Measurements from ENCODE around the gene WNT7B.

Gene WNT7B

GRCh38 chr22:45917146-45917545, 59.8 kb downstream of the WNT7B start:
- no peaks in the 10 kb centered on the region for H3K9me3 ChIP-seq (ENCODE audit: control insufficient read depth, insufficient read depth, low read length)
- no peak overlapping the region for H3K4me3 ChIP-seq (ENCODE audit: low read length)
- no peak for DNase-seq (ENCODE audit: low read depth, low spot score)
- no peaks in the 10 kb centered on the region for H3K27me3 ChIP-seq (ENCODE audit: control insufficient read depth, insufficient read depth, low read length)
- no peaks in the 10 kb centered on the region for H3K36me3 ChIP-seq (ENCODE audit: control insufficient read depth, insufficient read depth, low read length)
- no peak overlapping the region for H3K27ac ChIP-seq (ENCODE audit: low read length)
- no CpG with 5 or more reads among the region's 12 CpGs for WGBS (ENCODE audit: insufficient coverage, insufficient read length)
- no peaks in the 10 kb centered on the region for H3K4me1 ChIP-seq (ENCODE audit: control insufficient read depth, insufficient read depth, low read length)

- Histone ChIP-seq H3K36me3 (ENCODE audit: control insufficient read depth, insufficient read depth, low read length) (no peaks in the 10 kb centered on the region), H3K27ac (ENCODE audit: low read length) (no peak overlapping the region), H3K27me3 (ENCODE audit: control insufficient read depth, insufficient read depth, low read length) (no peaks in the 10 kb centered on the region), H3K4me1 (ENCODE audit: control insufficient read depth, insufficient read depth, low read length) (no peaks in the 10 kb centered on the region), H3K4me3 (ENCODE audit: low read length) (no peak overlapping the region), H3K9me3 (ENCODE audit: control insufficient read depth, insufficient read depth, low read length) (no peaks in the 10 kb centered on the region)
- no peak for DNase-seq (ENCODE audit: low read depth, low spot score)
- WGBS (ENCODE audit: insufficient coverage, insufficient read length), result no CpG with 5 or more reads among the region's 7 CpGs
Observed at GRCh38 chr22:45916515-45916914, 60.4 kb downstream of the WNT7B start.

DNA sequence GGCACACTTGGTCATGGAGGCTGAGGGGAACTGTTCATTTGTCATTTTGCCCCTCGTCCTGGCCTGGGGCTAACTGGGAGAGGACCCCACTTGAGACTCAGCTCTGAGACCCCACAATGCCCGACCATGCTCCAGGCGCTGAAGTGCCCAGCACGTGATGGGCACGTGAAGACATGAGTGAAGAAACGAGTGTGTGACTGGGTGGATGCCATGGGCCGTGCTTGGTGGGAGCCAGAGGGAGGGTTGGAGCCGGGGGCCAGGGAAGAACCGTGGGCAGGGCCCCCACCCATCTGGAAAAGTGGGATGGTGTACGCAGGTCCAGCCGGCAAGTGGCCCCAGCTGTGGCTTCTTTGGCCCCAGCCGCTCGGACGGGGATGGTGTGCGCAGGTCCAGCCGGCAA, 61.1 kb downstream of the WNT7B start:
- Histone ChIP-seq H3K4me1 (ENCODE audit: control insufficient read depth, insufficient read depth, low read length) (no peaks in the 10 kb centered on the region), H3K36me3 (ENCODE audit: control insufficient read depth, insufficient read depth, low read length) (no peaks in the 10 kb centered on the region), H3K4me3 (ENCODE audit: low read length) (no peak overlapping the region), H3K27ac (ENCODE audit: low read length) (no peak overlapping the region), H3K27me3 (ENCODE audit: control insufficient read depth, insufficient read depth, low read length) (no peaks in the 10 kb centered on the region), H3K9me3 (ENCODE audit: control insufficient read depth, insufficient read depth, low read length) (no peaks in the 10 kb centered on the region)
- DNase-seq (ENCODE audit: low read depth, low spot score), result no peak
- WGBS (ENCODE audit: insufficient coverage, insufficient read length), result no CpG with 5 or more reads among the region's 16 CpGs

DNA sequence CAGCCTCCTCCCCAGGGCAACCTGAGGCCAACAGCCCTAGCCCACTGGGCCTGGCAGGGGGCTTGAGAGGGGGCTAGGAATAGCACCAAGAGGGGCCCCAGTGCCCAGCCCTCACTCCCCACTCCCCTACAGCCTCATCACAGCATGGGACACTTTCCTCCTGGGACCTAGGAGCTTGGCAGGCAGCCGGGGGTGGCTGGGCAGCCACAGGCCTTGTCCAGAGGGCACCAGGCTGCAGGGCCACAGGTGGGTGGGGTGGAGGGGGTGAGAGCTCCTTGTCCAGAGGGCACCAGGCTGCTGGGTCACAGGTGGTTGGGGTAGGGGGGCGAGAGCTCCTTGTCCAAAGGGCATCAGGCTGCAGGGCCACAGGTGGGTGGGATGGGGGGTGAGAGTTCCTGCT, 61.8 kb downstream of the WNT7B start:
- WGBS (ENCODE audit: insufficient coverage, insufficient read length), result no CpG with 5 or more reads among the region's 2 CpGs
- H3K4me1 ChIP-seq (ENCODE audit: control insufficient read depth, insufficient read depth, low read length), result no peaks in the 10 kb centered on the region
- H3K27ac ChIP-seq (ENCODE audit: low read length), result no peak overlapping the region
- no peak overlapping the region for H3K4me3 ChIP-seq (ENCODE audit: low read length)
- H3K27me3 ChIP-seq (ENCODE audit: control insufficient read depth, insufficient read depth, low read length), result no peaks in the 10 kb centered on the region
- DNase-seq (ENCODE audit: low read depth, low spot score), result no peak
- H3K9me3 ChIP-seq (ENCODE audit: control insufficient read depth, insufficient read depth, low read length), result no peaks in the 10 kb centered on the region
- no peaks in the 10 kb centered on the region for H3K36me3 ChIP-seq (ENCODE audit: control insufficient read depth, insufficient read depth, low read length)

- Histone ChIP-seq H3K27me3 (ENCODE audit: control insufficient read depth, insufficient read depth, low read length) (no peaks in the 10 kb centered on the region), H3K4me1 (ENCODE audit: control insufficient read depth, insufficient read depth, low read length) (no peaks in the 10 kb centered on the region), H3K36me3 (ENCODE audit: control insufficient read depth, insufficient read depth, low read length) (no peaks in the 10 kb centered on the region), H3K9me3 (ENCODE audit: control insufficient read depth, insufficient read depth, low read length) (no peaks in the 10 kb centered on the region), H3K4me3 (ENCODE audit: low read length) (no peak overlapping the region), H3K27ac (ENCODE audit: low read length) (no peak overlapping the region)
- no CpG with 5 or more reads among the region's 2 CpGs for WGBS (ENCODE audit: insufficient coverage, insufficient read length)
- no peak for DNase-seq (ENCODE audit: low read depth, low spot score)
Observed at GRCh38 chr22:45914309-45914708, 62.7 kb downstream of the WNT7B start.

GRCh38 chr22:45912910-45913309, 64.1 kb downstream of the WNT7B start:
- WGBS (ENCODE audit: insufficient coverage, insufficient read length), result no CpG with 5 or more reads among the region's 6 CpGs
- Histone ChIP-seq H3K27me3 (ENCODE audit: control insufficient read depth, insufficient read depth, low read length) (no peaks in the 10 kb centered on the region), H3K4me3 (ENCODE audit: low read length) (no peak overlapping the region), H3K4me1 (ENCODE audit: control insufficient read depth, insufficient read depth, low read length) (no peaks in the 10 kb centered on the region), H3K9me3 (ENCODE audit: control insufficient read depth, insufficient read depth, low read length) (no peaks in the 10 kb centered on the region), H3K36me3 (ENCODE audit: control insufficient read depth, insufficient read depth, low read length) (no peaks in the 10 kb centered on the region), H3K27ac (ENCODE audit: low read length) (no peak overlapping the region)
- DNase-seq (ENCODE audit: low read depth, low spot score), result no peak

DNA sequence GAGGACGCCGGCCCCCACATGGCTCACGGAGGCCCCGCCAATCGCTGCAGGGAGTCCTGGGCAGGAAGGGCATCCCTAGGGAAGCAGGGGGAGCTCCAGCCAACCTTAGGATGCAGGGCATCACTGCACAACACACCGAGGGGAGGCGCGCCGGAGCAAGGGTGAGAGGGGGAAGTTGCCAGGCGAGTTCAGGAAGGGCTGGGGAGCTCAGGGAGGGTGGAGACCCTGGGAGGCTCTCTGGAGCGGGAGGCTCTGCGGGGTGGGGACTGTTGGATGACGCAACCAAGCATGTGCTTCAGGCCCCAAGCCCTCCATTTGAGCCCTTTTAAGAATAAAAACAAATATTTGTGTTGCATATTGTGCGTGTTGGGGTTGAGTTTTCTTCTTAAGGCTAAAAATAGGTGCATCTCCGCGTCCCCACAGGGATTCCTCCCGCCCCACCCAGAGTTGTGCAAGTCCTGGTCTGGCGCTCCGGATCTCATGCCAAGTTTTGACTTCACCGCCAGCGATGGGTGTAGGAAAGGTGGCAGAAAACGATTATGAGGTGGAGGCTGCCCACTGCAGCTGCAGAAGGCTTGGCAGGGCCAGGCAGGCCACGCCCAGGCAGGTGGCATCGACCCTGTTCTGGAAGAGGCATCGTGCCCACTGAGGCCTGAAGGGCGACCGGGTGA, 65.2 kb downstream of the WNT7B start:
- no peaks in the 10 kb centered on the region for H3K27me3 ChIP-seq (ENCODE audit: control insufficient read depth, insufficient read depth, low read length)
- no peak overlapping the region for H3K4me3 ChIP-seq (ENCODE audit: low read length)
- no peaks in the 10 kb centered on the region for H3K9me3 ChIP-seq (ENCODE audit: control insufficient read depth, insufficient read depth, low read length)
- no peaks in the 10 kb centered on the region for H3K36me3 ChIP-seq (ENCODE audit: control insufficient read depth, insufficient read depth, low read length)
- no peak overlapping the region for H3K27ac ChIP-seq (ENCODE audit: low read length)
- WGBS (ENCODE audit: insufficient coverage, insufficient read length), result no CpG with 5 or more reads among the region's 27 CpGs
- no peaks in the 10 kb centered on the region for H3K4me1 ChIP-seq (ENCODE audit: control insufficient read depth, insufficient read depth, low read length)
- no peak for DNase-seq (ENCODE audit: low read depth, low spot score)

DNA sequence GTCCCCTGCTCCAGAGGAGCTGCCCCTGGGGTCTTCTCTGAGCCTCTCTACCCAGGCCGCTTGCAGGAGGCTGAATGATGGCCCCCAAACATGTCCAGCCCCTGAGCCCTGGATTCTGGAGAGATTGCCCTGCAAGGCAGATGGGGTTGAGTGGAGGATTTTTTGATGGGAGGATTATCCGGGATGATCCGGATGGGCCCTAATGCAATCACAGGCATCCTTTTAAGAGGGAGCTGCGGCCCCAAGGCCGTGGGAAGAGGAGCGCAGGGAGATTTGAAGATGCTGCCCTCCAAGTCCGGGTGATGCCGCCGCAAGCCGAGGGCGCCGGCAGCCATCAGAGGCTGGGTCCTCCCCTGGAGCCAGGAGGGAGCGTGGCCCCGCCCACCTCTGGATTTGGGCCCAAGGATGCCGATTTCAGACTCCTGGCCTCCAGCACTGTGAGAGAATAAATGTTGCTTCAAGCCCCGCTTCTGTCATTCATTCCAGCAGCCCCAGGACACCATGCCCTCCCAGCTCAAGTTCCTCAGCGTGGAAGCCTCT, 66.0 kb downstream of the WNT7B start:
- H3K9me3 ChIP-seq (ENCODE audit: control insufficient read depth, insufficient read depth, low read length), result no peaks in the 10 kb centered on the region
- no peaks in the 10 kb centered on the region for H3K27me3 ChIP-seq (ENCODE audit: control insufficient read depth, insufficient read depth, low read length)
- no peaks in the 10 kb centered on the region for H3K36me3 ChIP-seq (ENCODE audit: control insufficient read depth, insufficient read depth, low read length)
- no peak overlapping the region for H3K4me3 ChIP-seq (ENCODE audit: low read length)
- no CpG with 5 or more reads among the region's 17 CpGs for WGBS (ENCODE audit: insufficient coverage, insufficient read length)
- no peak for DNase-seq (ENCODE audit: low read depth, low spot score)
- H3K4me1 ChIP-seq (ENCODE audit: control insufficient read depth, insufficient read depth, low read length), result no peaks in the 10 kb centered on the region; the same call in 1 of the 2 replicates
- H3K27ac ChIP-seq (ENCODE audit: low read length), result no peak overlapping the region

DNA sequence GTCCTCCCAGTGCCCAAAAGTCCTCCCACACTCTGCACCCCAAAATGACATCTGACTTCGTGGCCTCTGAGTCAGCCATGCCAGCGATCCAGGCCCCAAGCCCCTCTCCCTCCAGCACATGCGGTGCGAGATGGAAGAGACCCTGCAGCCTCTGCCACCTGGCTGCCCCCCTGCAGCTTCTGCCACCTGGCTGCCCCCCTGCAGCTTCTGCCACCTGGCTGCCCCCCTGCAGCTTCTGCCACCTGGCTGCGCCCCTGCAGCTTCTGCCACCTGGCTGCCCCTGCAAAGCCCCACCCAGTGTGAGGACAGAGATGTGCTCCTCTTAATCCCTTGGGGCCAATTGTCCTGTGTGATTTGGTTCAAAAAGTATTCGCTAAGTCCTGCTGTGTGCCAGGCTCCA, 68.0 kb downstream of the WNT7B start:
- WGBS (ENCODE audit: insufficient coverage, insufficient read length), result no CpG with 5 or more reads among the region's 6 CpGs
- H3K9me3 ChIP-seq (ENCODE audit: control insufficient read depth, insufficient read depth, low read length), result no peaks in the 10 kb centered on the region
- H3K4me3 ChIP-seq (ENCODE audit: low read length), result no peak overlapping the region
- H3K27me3 ChIP-seq (ENCODE audit: control insufficient read depth, insufficient read depth, low read length), result no peaks in the 10 kb centered on the region
- no peak overlapping the region for H3K27ac ChIP-seq (ENCODE audit: low read length)
- no peak for DNase-seq (ENCODE audit: low read depth, low spot score)
- no peaks in the 10 kb centered on the region; the same call in 1 of the 2 replicates for H3K4me1 ChIP-seq (ENCODE audit: control insufficient read depth, insufficient read depth, low read length)
- no peaks in the 10 kb centered on the region for H3K36me3 ChIP-seq (ENCODE audit: control insufficient read depth, insufficient read depth, low read length)

DNA sequence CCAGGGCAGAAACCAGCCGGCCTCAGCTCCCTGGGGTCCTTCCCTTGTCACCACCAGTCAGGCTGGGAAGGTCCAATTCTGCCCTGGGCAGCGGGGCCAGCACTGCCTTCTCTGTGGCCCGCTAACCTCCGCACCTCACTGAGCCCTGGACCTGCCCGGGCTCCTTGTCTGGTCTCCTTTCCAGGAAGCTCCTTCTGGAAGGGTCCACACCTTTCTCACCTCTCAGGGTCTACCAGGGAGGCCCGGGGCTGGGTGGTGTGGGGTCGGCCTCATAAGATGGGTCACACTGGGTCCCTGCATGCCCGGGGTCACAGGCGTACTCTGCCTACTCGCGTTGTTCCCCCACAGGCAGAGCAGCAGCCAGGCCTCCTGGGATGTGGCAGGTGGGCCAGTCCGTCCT, 69.0 kb downstream of the WNT7B start:
- WGBS (ENCODE audit: insufficient coverage, insufficient read length), result no CpG with 5 or more reads among the region's 12 CpGs
- H3K27me3 ChIP-seq (ENCODE audit: control insufficient read depth, insufficient read depth, low read length), result no peaks in the 10 kb centered on the region
- no peaks in the 10 kb centered on the region; the same call in 1 of the 2 replicates for H3K4me1 ChIP-seq (ENCODE audit: control insufficient read depth, insufficient read depth, low read length)
- H3K9me3 ChIP-seq (ENCODE audit: control insufficient read depth, insufficient read depth, low read length), result no peaks in the 10 kb centered on the region
- no peak for DNase-seq (ENCODE audit: low read depth, low spot score)
- H3K4me3 ChIP-seq (ENCODE audit: low read length), result no peak overlapping the region
- no peaks in the 10 kb centered on the region for H3K36me3 ChIP-seq (ENCODE audit: control insufficient read depth, insufficient read depth, low read length)
- no peak overlapping the region for H3K27ac ChIP-seq (ENCODE audit: low read length)

GRCh38 chr22:45907378-45907777, 69.6 kb downstream of the WNT7B start:
- H3K27me3 ChIP-seq (ENCODE audit: control insufficient read depth, insufficient read depth, low read length), result no peaks in the 10 kb centered on the region
- no peaks in the 10 kb centered on the region; the same call in 1 of the 2 replicates for H3K4me1 ChIP-seq (ENCODE audit: control insufficient read depth, insufficient read depth, low read length)
- DNase-seq (ENCODE audit: low read depth, low spot score), result no peak
- no peak overlapping the region for H3K4me3 ChIP-seq (ENCODE audit: low read length)
- no peak overlapping the region for H3K27ac ChIP-seq (ENCODE audit: low read length)
- no CpG with 5 or more reads among the region's 15 CpGs for WGBS (ENCODE audit: insufficient coverage, insufficient read length)
- no peaks in the 10 kb centered on the region for H3K9me3 ChIP-seq (ENCODE audit: control insufficient read depth, insufficient read depth, low read length)
- H3K36me3 ChIP-seq (ENCODE audit: control insufficient read depth, insufficient read depth, low read length), result no peaks in the 10 kb centered on the region
